ENCODE data around the gene CCDC33.

CCDC33 gene

GRCh38 chr15:74269362-74270035 lies 33.4 kb downstream of the CCDC33 start:
- Histone ChIP-seq H4K20me1 (ENCODE audit: control insufficient read depth, insufficient read depth, low read depth, low read length) (no peaks in the 10 kb centered on the region), H3K27ac (ENCODE audit: low read depth, low read length) (no peak overlapping the region), H3K79me2 (ENCODE audit: control insufficient read depth, low read length) (no peaks in the 10 kb centered on the region), H3F3A (ENCODE audit: control insufficient read depth, insufficient read depth) (no peaks in the 10 kb centered on the region), H3K4me2 (ENCODE audit: low read length) (no peak overlapping the region), H3K9me3 (ENCODE audit: control insufficient read depth, insufficient read depth, low read length) (no peaks in the 10 kb centered on the region), H3K4me3 (ENCODE audit: low read length) (no peak overlapping the region), H3K9me2 (replicated peaks; ENCODE audit: control insufficient read depth, low read length) (no peaks in the 10 kb centered on the region), H3K27me3 (ENCODE audit: control insufficient read depth, low read length) (no peaks in the 10 kb centered on the region), H3K36me3 (ENCODE audit: control insufficient read depth, low read length) (no peaks in the 10 kb centered on the region), H3K4me1 (ENCODE audit: control insufficient read depth, low read length) (no peaks in the 10 kb centered on the region)
- TF ChIP-seq EZH2phosphoT487 (IDR thresholded peaks at IDR 0.05; ENCODE audit: borderline replicate concordance, low read length) (no peak), CTCF (IDR thresholded peaks at IDR 0.05; ENCODE audit: low read depth, low read length, poor library complexity, severe bottlenecking) (no peak)

GRCh38 chr15:74270155-74270554 lies 34.0 kb downstream of the CCDC33 start:
- no peaks in the 10 kb centered on the region for H3K4me1 ChIP-seq (ENCODE audit: control insufficient read depth, low read length)
- no peak overlapping the region for H3K27ac ChIP-seq (ENCODE audit: low read depth, low read length)
- no peaks in the 10 kb centered on the region for H3K9me3 ChIP-seq (ENCODE audit: control insufficient read depth, insufficient read depth, low read length)
- H3F3A ChIP-seq (ENCODE audit: control insufficient read depth, insufficient read depth): no peaks in the 10 kb centered on the region
- H3K27me3 ChIP-seq (ENCODE audit: control insufficient read depth, low read length): no peaks in the 10 kb centered on the region
- no peaks in the 10 kb centered on the region for H3K36me3 ChIP-seq (ENCODE audit: control insufficient read depth, low read length)
- no peak overlapping the region for H3K4me2 ChIP-seq (ENCODE audit: low read length)
- TF ChIP-seq EZH2phosphoT487 (IDR thresholded peaks at IDR 0.05; ENCODE audit: borderline replicate concordance, low read length): no peak
- TF ChIP-seq CTCF (IDR thresholded peaks at IDR 0.05; ENCODE audit: low read depth, low read length, poor library complexity, severe bottlenecking): no peak
- H3K4me3 ChIP-seq (ENCODE audit: low read length): no peak overlapping the region
- no peaks in the 10 kb centered on the region for H3K9me2 ChIP-seq (replicated peaks; ENCODE audit: control insufficient read depth, low read length)
- H3K79me2 ChIP-seq (ENCODE audit: control insufficient read depth, low read length): no peaks in the 10 kb centered on the region
- H4K20me1 ChIP-seq (ENCODE audit: control insufficient read depth, insufficient read depth, low read depth, low read length): no peaks in the 10 kb centered on the region

GRCh38 chr15:74270854-74271520 lies 34.9 kb downstream of the CCDC33 start:
- Histone ChIP-seq H3K79me2 (ENCODE audit: control insufficient read depth, low read length) (no peaks in the 10 kb centered on the region), H3K27ac (ENCODE audit: low read depth, low read length) (no peak overlapping the region), H3K36me3 (ENCODE audit: control insufficient read depth, low read length) (no peaks in the 10 kb centered on the region), H3K4me3 (ENCODE audit: low read length) (no peak overlapping the region), H3K9me3 (ENCODE audit: control insufficient read depth, insufficient read depth, low read length) (no peaks in the 10 kb centered on the region), H4K20me1 (ENCODE audit: control insufficient read depth, insufficient read depth, low read depth, low read length) (no peaks in the 10 kb centered on the region), H3K27me3 (ENCODE audit: control insufficient read depth, low read length) (no peaks in the 10 kb centered on the region), H3K4me2 (ENCODE audit: low read length) (no peak overlapping the region), H3F3A (ENCODE audit: control insufficient read depth, insufficient read depth) (no peaks in the 10 kb centered on the region), H3K9me2 (replicated peaks; ENCODE audit: control insufficient read depth, low read length) (no peaks in the 10 kb centered on the region), H3K4me1 (ENCODE audit: control insufficient read depth, low read length) (no peaks in the 10 kb centered on the region)
- TF ChIP-seq CTCF (IDR thresholded peaks at IDR 0.05; ENCODE audit: low read depth, low read length, poor library complexity, severe bottlenecking): no peak
- TF ChIP-seq EZH2phosphoT487 (IDR thresholded peaks at IDR 0.05; ENCODE audit: borderline replicate concordance, low read length): no peak

Measured in DOHH2 (cell line).